Adrenal gland (tissue), 5 donors: ENCODE results near the gene VRK3.

ENCODE experiments used
- CTCF ChIP-seq, 6 experiments: fragments of 450-650 bp in 4 of 6; fragments of 200-600 bp in 2 of 6; sonication (generic) in 1 of 6; IDR thresholded peaks; 1 replicate in 5 of 6; 2 replicates in 1 of 6; pipeline versions ENCODE4 v1.5.1 to v1.8.0; 2016 to 2021; ENCODE audit warnings: antibody characterized with exemption in 6 of 6, mild to moderate bottlenecking in 2 of 6, moderate library complexity in 1 of 6
- POLR2A ChIP-seq, 2 donors: fragments of 450-650 bp; IDR thresholded peaks; one replicate each; pipeline ENCODE4 v1.6.1; 2017; ENCODE audit warnings: antibody characterized with exemption in 2 of 2, mild to moderate bottlenecking in 2 of 2, moderate library complexity in 1 of 2
- donor health status: DM: no; HTN: no; CAD: no.

GRCh38 chr19:50007170-50007569, 18.0 kb downstream of the VRK3 start:
- no peak for TF ChIP-seq CTCF (IDR thresholded peaks at IDR 0.05)
- TF ChIP-seq POLR2A (IDR thresholded peaks at IDR 0.05): no peak
